Thoracic aorta (tissue), 2 donors: ENCODE results near the gene KLRC2. TPM values are rescaled to one million over a fixed set of nuclear protein-coding genes. Genes with fewer than 3 reads are reported as not detected.
"Not testable (repeated sequence)": the region's sequence is repeated elsewhere in the genome, so short reads cannot be mapped to it uniquely, and the experiment has no call there.

Source experiments
- ATAC-seq: fragments of 150-250 bp; one replicate; pipeline ENCODE4 v1.8.0; 2017; ENCODE audit warnings: low read depth; ENCODE audit not compliant: insufficient number of reproducible peaks, low FRiP score
- DNase-seq: peaks from one replicate; pipeline ENCODE4 v3.0.0-alpha.2; 2020; ENCODE audit warnings: low spot score
- H3K27ac ChIP-seq, 2 donors: fragments of 200-600 bp; sonication (generic); 1 replicate in 1 of 2; 2 replicates in 1 of 2; pipeline ENCODE4 v1.5.1; 2016; ENCODE audit warnings: mild to moderate bottlenecking in 2 of 2, moderate library complexity in 2 of 2
- H3K27me3 ChIP-seq: fragments of 200-600 bp; sonication (generic); replicated peaks from 2 replicates; pipeline ENCODE4 v1.6.0; 2016; ENCODE audit warnings: mild to moderate bottlenecking; ENCODE audit not compliant: insufficient read depth
- H3K36me3 ChIP-seq: fragments of 200-600 bp; sonication (generic); one replicate; pipeline ENCODE4 v1.5.1; 2016
- H3K4me1 ChIP-seq, 2 donors: fragments of 200-600 bp; sonication (generic); 1 replicate in 1 of 2; 2 replicates in 1 of 2; pipeline versions ENCODE4 v1.5.1 to v1.6.0; 2016; ENCODE audit warnings: low read depth in 2 of 2, mild to moderate bottlenecking in 1 of 2; ENCODE audit not compliant: control insufficient read depth in 1 of 2
- H3K4me3 ChIP-seq: fragments of 200-600 bp; sonication (generic); 2 replicates; pipeline ENCODE4 v1.5.1; 2016; ENCODE audit warnings: mild to moderate bottlenecking
- H3K9me3 ChIP-seq: fragments of 200-600 bp; sonication (generic); 2 replicates; pipeline ENCODE4 v1.5.1; 2016
- CTCF ChIP-seq: fragments of 200-600 bp; sonication (generic); IDR thresholded peaks from one replicate; pipeline ENCODE4 v1.5.1; 2019; ENCODE audit warnings: antibody characterized with exemption
- total RNA-seq, 2 donors: library from RNA; depleted of rRNA; stranded (reverse); fragments of >200 nt; gene quantifications; one replicate each; pipeline versions ENCODE4 v1.1.0 to v1.2.3, GENCODE V29; 2016

KLRC2 gene
- total RNA-seq, 2 donors from 2014 or later = not detected

- TF ChIP-seq CTCF = no peak
- H3K4me1 ChIP-seq = no peaks in the 10 kb centered on the region
- no peak overlapping the region for H3K27ac ChIP-seq
- no peaks in the 10 kb centered on the region for H3K27me3 ChIP-seq
- ATAC-seq (no peak), DNase-seq (no peak)
- H3K36me3 ChIP-seq = no peaks in the 10 kb centered on the region
- H3K9me3 ChIP-seq = no peaks in the 10 kb centered on the region
- no peak overlapping the region for H3K4me3 ChIP-seq
These were observed 30.5 kb downstream of the KLRC2 start for GRCh38 chr12:10405294-10405693.

GRCh38 chr12:10404798-10405197 is 31.0 kb downstream of the KLRC2 start:
- DNase-seq (no peak), ATAC-seq (no peak)
- Histone ChIP-seq H3K4me1 (no peaks in the 10 kb centered on the region), H3K27me3 (no peaks in the 10 kb centered on the region), H3K36me3 (no peaks in the 10 kb centered on the region), H3K9me3 (no peaks in the 10 kb centered on the region), H3K27ac (no peak overlapping the region), H3K4me3 (no peak overlapping the region)
- TF ChIP-seq CTCF = no peak

- Histone ChIP-seq H3K27ac (no peak overlapping the region), H3K36me3 (no peaks in the 10 kb centered on the region), H3K4me3 (no peak overlapping the region), H3K27me3 (no peaks in the 10 kb centered on the region), H3K4me1 (peaks cover 0 to under 1% of the 10 kb centered on the region in 2 donors), H3K9me3 (no peaks in the 10 kb centered on the region)
- no peak for TF ChIP-seq CTCF
- ATAC-seq = no peak
- DNase-seq = no peak
These were observed 35.0 kb downstream of the KLRC2 start for GRCh38 chr12:10400829-10401228.

- Histone ChIP-seq H3K27ac (no peak overlapping the region), H3K27me3 (no peaks in the 10 kb centered on the region), H3K4me3 (no peak overlapping the region), H3K36me3 (no peaks in the 10 kb centered on the region), H3K9me3 (no peaks in the 10 kb centered on the region), H3K4me1 (peaks cover 0 to 4% of the 10 kb centered on the region in 2 donors)
- no peak for TF ChIP-seq CTCF
- no peak for ATAC-seq
- no peak for DNase-seq
These were observed 37.6 kb downstream of the KLRC2 start for GRCh38 chr12:10398168-10398567.

- H3K27ac ChIP-seq = no peak overlapping the region
- H3K27me3 ChIP-seq = no peaks in the 10 kb centered on the region
- no peak for TF ChIP-seq CTCF
- no peaks in the 10 kb centered on the region for H3K36me3 ChIP-seq
- H3K4me1 ChIP-seq = peaks cover 0 to 7% of the 10 kb centered on the region in 2 donors
- no peaks in the 10 kb centered on the region for H3K9me3 ChIP-seq
- ATAC-seq = no peak
- H3K4me3 ChIP-seq = no peak overlapping the region
- DNase-seq = no peak
These were observed 38.5 kb downstream of the KLRC2 start for GRCh38 chr12:10397296-10397695.

GRCh38 chr12:10396176-10396575 is 39.6 kb downstream of the KLRC2 start:
- not testable (repeated sequence) for DNase-seq, ATAC-seq, H3K9me3 ChIP-seq, H3K4me1 ChIP-seq, H3K4me3 ChIP-seq, H3K27me3 ChIP-seq, H3K27ac ChIP-seq, H3K36me3 ChIP-seq
